Testis (tissue), 3 donors: ENCODE measurements around the gene PACSIN2. TPM values are rescaled to one million over a fixed set of nuclear protein-coding genes. Genes with fewer than 3 reads are reported as not detected.
"Not testable (repeated sequence)": the region's sequence is repeated elsewhere in the genome, so short reads cannot be mapped to it uniquely, and the experiment has no call there.

Experiments used
- DNase-seq: peaks from one replicate; pipeline ENCODE4 v3.0.0-alpha.2; 2019
- H3K27ac ChIP-seq, 2 donors: fragments of 200-600 bp; sonication (generic); one replicate each; pipeline ENCODE4 v1.5.1; 2019
- H3K27me3 ChIP-seq: fragments of 200-600 bp; sonication (generic); one replicate; pipeline ENCODE4 v1.5.1; 2019
- H3K36me3 ChIP-seq: fragments of 200-600 bp; sonication (generic); one replicate; pipeline ENCODE4 v1.5.1; 2017; ENCODE audit warnings: low read depth; ENCODE audit errors: missing control alignments
- H3K4me1 ChIP-seq: fragments of 200-600 bp; sonication (generic); one replicate; pipeline ENCODE4 v1.5.1; 2019
- H3K4me3 ChIP-seq, 2 donors: fragments of 200-600 bp; sonication (generic); one replicate each; pipeline ENCODE4 v1.5.1; 2017 to 2019
- H3K9me3 ChIP-seq: fragments of 200-600 bp; sonication (generic); one replicate; pipeline ENCODE4 v1.5.1; 2017
- POLR2A ChIP-seq: fragments of 450-650 bp; IDR thresholded peaks from one replicate; pipeline ENCODE4 v1.6.1; 2017; ENCODE audit warnings: antibody characterized with exemption, mild to moderate bottlenecking, moderate library complexity
- WGBS, 2 donors: methylation state at CpG; one replicate each; pipeline ENCODE4 v1.1.5; 2018; 5-methylcytosine and 5-hydroxymethylcytosine counted together
- intact Hi-C: fragments of 100-400 bp; cut with DNase I; formaldehyde crosslinking; loops from one replicate; pipeline ENCODE4 v1.15.1; 2023; ENCODE audit warnings: low total_unique reads
- polyA plus RNA-seq: library from polyadenylated mRNA; stranded (reverse); fragments of 350-450 nt; fragmentation: Illumina TruSeq; extraction: RNeasy Lipid Tissue Mini Kit (QIAGEN cat#74804); gene quantifications from one replicate; pipeline ENCODE4 v1.2.3, GENCODE V29; 2014; ENCODE audit warnings: low read depth, low replicate concordance; ENCODE audit not compliant: insufficient read depth
- total RNA-seq, 2 donors: library from RNA; depleted of rRNA; stranded (reverse); fragments of >200 nt; gene quantifications; one replicate each; pipeline ENCODE4 v1.2.3, GENCODE V29; 2016
- TF ChIP-seq, protein P1 (sequence below), 3 experiments: fragments of 450-650 bp in 2 of 3; fragments of 200-600 bp in 1 of 3; sonication (generic) in 1 of 3; IDR thresholded peaks; one replicate each; pipeline ENCODE4 v1.5.1; 2016 to 2019; ENCODE audit warnings: antibody characterized with exemption in 3 of 3, mild to moderate bottlenecking in 2 of 3, moderate library complexity in 1 of 3

The PACSIN2 gene
- total and polyA plus RNA-seq, 3 donors from 2014 or later = 43.5 to 45.6 (median 43.6) TPM

DNA sequence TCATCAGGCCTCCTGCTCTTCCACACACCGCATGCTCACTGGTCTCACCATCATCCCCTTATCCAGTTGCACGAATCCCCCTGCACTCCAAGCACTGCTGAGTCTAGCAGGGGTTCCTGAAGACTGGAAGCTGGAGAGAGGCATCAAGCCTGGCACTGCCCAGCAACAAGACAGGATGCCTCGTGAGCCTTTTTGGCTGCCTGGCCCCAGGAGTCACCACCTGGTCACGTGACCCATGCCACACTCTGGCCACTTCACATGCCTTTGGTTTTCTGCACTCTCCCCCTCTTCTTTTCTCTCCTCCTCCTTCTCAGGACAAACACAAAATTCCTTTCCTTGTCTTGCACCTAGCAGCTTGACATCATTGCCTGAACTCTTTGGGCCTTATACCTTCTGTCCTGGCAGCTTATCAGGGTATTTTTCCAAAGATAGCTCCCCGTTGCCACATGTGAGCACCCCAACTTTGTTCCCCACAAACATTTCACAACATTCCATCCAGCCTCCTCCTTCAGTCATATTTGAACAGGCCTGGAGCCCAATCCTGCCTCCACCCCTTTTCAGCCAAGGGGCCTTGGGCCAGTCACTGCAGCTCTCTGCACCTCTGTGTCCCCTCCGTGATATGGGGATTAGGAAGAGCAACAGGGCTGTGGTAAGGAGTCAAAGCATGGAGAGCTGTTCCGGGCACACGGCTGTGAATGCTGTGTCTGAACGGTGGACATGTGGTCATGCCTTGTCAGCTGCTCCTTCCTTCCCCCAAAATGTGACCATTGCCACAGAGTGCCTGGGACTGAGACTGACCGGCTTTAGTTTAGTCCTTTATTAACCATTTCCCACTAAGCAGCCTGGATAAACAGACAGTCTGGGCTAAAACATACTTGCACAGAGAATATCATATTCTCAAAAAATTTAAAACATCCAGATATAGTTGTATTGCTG is 2.8 kb upstream of the PACSIN2 start:
- DNase-seq = no peak
- Histone ChIP-seq H3K9me3 (no peaks in the 10 kb centered on the region), H3K27ac (no peak overlapping the region), H3K4me1 (peaks cover 13% of the 10 kb centered on the region), H3K4me3 (no peak overlapping the region), H3K36me3 (no peaks in the 10 kb centered on the region), H3K27me3 (no peaks in the 10 kb centered on the region)
- WGBS, 2 donors = 78 to 81% methylated on average over 8 to 10 of the region's 10 CpGs
- no peak for TF ChIP-seq POLR2A
- TF ChIP-seq, protein P1, sequence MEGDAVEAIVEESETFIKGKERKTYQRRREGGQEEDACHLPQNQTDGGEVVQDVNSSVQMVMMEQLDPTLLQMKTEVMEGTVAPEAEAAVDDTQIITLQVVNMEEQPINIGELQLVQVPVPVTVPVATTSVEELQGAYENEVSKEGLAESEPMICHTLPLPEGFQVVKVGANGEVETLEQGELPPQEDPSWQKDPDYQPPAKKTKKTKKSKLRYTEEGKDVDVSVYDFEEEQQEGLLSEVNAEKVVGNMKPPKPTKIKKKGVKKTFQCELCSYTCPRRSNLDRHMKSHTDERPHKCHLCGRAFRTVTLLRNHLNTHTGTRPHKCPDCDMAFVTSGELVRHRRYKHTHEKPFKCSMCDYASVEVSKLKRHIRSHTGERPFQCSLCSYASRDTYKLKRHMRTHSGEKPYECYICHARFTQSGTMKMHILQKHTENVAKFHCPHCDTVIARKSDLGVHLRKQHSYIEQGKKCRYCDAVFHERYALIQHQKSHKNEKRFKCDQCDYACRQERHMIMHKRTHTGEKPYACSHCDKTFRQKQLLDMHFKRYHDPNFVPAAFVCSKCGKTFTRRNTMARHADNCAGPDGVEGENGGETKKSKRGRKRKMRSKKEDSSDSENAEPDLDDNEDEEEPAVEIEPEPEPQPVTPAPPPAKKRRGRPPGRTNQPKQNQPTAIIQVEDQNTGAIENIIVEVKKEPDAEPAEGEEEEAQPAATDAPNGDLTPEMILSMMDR (IDR thresholded peaks at IDR 0.05) = no peak
- intact Hi-C loops = no loop called here

DNA sequence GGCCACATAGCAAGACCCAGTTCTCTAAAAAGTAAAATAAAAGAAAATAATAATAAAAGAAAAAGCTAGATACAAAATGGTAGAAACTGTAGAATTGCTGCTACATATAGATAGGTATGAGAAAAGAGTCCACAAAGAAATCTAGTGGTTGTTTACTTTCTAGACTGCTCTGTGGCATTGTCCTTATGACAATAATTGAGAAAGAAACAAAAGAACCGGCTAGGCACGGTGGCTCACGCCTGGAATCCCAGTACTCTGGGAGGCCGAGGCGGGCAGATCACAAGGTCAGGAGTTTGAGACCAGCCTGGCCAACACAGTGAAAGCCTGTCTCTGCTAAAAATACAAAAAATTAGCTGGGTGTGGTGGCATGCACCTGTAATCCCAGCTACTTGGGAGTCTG is 1.2 kb upstream of the PACSIN2 start:
- H3K27me3 ChIP-seq, H3K4me3 ChIP-seq, H3K9me3 ChIP-seq, intact Hi-C loops, DNase-seq, H3K27ac ChIP-seq, H3K36me3 ChIP-seq: not testable (repeated sequence)
- peaks cover 13% of the 10 kb centered on the region for H3K4me1 ChIP-seq
- WGBS, 2 donors = 85 to 93% methylated on average over 5 of the region's 5 CpGs

DNA sequence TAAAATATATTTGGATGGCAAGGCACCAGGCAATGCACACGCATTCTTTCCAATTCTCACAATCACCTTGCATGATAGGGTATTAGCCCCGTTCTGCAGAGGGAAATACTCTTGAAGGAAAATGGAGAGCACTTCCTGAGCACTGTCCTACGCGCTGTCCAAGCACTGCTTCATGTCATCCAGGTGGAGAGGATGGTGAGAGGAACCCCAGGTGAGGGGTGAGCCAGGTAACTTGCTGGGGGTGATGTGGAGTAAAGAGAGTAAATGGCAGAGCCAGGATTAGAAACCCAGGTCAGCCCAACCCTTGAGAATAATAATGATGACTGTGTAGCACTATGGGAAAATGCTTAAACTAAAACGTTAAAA is 711 bp upstream of the PACSIN2 start:
- intact Hi-C loops = no loop called here

DNA sequence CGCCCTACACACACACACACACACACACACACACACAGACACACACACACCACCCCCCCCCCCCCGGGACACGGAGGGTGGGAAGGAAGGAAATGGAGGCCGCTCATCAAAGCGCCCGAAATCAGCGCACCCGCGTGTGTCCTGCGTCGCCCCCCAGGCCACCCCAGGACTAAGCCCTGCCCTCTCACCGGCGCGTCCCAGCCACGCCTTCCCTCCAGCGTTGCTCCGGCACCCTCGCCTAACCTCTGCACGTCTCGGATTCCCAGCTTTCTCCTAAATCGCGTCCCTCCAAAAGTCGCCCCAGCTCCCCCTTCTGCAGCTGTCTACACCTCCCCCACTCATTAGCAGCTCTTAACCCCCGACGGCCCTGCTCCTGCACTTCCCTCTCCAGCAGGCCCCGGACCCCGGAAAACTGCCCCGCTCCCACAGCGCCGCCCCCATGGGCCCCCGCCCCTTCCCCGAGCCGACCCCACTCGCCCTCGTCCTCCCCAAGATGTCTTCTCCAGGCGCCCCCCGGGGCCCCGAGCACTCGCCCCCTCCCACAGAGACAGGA is 557 bp downstream of the PACSIN2 start:
- DNase-seq = peak; percentile 36
- Histone ChIP-seq H3K27ac (peak overlapping the region; percentile 63 to 77), H3K9me3 (no peaks in the 10 kb centered on the region), H3K4me3 (peak overlapping the region; percentile 84 to 93), H3K36me3 (no peaks in the 10 kb centered on the region), H3K4me1 (peaks cover 13% of the 10 kb centered on the region), H3K27me3 (no peaks in the 10 kb centered on the region)
- 0 to 1% methylated on average over 27 to 36 of the region's 39 CpGs for WGBS, 2 donors
- no peak for TF ChIP-seq POLR2A
- TF ChIP-seq, protein P1 (IDR thresholded peaks at IDR 0.05) = no peak
- intact Hi-C loops = no loop called here

More for the DNA sequence above, 711 bp upstream of the PACSIN2 start:
- 18 to 34% methylated on average over 5 of the region's 5 CpGs for WGBS, 2 donors
- peaks cover 13% of the 10 kb centered on the region for H3K4me1 ChIP-seq
- H3K4me3 ChIP-seq = peak overlapping the region; percentile 84 to 93
- H3K27ac ChIP-seq = peak overlapping the region in 1 of 2 donors; percentile 56
- no peaks in the 10 kb centered on the region for H3K36me3 ChIP-seq
- H3K9me3 ChIP-seq = no peaks in the 10 kb centered on the region
- TF ChIP-seq, protein P1 (IDR thresholded peaks at IDR 0.05) = no peak
- no peak for TF ChIP-seq POLR2A
- no peak for DNase-seq
- H3K27me3 ChIP-seq = no peaks in the 10 kb centered on the region

DNA sequence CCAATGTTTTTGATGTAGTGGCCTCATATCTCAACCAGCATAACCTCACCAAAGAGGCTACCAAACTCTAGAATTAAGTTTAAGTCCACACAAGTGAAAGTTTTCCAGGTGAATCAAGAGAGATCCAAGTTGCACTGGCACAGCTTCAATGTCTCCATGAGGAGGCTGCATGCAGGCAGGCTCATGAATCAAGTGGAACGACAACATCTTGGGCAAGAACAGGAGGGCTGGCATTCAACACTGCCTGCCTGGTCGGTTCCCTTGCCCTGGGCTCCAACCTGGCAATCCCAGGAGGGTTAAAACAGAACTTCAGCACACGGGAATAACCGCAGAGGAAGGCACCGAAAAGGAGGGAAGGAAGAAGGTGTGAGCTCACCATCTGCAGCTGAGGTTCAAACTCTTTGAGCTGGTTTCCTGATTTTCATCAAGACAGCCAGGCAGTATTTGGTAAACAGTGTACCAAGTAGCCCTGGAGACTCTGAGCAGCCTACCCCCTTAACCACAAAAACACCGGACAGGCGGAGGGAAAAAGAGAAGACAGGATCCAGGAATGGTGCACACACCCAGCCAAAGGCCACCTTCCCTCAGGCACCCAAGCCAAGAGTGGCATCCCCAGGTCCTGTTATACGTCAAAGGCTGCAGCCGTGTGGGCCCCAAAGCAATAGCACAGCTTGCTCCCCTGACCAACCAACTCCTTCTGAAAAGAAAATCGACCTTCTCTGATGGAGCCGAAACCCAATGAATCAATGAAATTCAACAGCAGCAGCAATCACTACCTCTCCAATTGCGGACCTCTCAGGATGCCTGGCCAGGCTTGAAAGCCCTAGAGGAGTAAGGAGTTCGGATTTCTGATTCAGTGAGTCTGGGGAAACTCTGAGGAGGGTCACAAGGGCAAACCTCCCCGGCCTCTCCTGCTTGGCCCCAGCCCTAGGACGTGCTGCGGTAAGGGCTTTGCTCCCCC is 1.3 kb downstream of the PACSIN2 start:
- Histone ChIP-seq H3K27me3 (no peaks in the 10 kb centered on the region), H3K27ac (peak overlapping the region in 1 of 2 donors; percentile 77), H3K36me3 (no peaks in the 10 kb centered on the region), H3K4me3 (peak overlapping the region; percentile 84 to 93), H3K9me3 (no peaks in the 10 kb centered on the region), H3K4me1 (peaks cover 13% of the 10 kb centered on the region)
- intact Hi-C loops = no loop called here
- 21% methylated on average over 16 of the region's 16 CpGs for WGBS, 2 donors
- no peak for DNase-seq
- TF ChIP-seq POLR2A = no peak
- TF ChIP-seq, protein P1 (IDR thresholded peaks at IDR 0.05) = no peak
